ENCODE measurements around the gene ARHGAP30. TPM values are rescaled to one million over a fixed set of nuclear protein-coding genes. Genes with fewer than 3 reads are reported as not detected.

ARHGAP30 gene
- total and polyA plus RNA-seq, 2 donors (not counting 1 experiment from before 2014, with no cell fraction given): not detected

DNA sequence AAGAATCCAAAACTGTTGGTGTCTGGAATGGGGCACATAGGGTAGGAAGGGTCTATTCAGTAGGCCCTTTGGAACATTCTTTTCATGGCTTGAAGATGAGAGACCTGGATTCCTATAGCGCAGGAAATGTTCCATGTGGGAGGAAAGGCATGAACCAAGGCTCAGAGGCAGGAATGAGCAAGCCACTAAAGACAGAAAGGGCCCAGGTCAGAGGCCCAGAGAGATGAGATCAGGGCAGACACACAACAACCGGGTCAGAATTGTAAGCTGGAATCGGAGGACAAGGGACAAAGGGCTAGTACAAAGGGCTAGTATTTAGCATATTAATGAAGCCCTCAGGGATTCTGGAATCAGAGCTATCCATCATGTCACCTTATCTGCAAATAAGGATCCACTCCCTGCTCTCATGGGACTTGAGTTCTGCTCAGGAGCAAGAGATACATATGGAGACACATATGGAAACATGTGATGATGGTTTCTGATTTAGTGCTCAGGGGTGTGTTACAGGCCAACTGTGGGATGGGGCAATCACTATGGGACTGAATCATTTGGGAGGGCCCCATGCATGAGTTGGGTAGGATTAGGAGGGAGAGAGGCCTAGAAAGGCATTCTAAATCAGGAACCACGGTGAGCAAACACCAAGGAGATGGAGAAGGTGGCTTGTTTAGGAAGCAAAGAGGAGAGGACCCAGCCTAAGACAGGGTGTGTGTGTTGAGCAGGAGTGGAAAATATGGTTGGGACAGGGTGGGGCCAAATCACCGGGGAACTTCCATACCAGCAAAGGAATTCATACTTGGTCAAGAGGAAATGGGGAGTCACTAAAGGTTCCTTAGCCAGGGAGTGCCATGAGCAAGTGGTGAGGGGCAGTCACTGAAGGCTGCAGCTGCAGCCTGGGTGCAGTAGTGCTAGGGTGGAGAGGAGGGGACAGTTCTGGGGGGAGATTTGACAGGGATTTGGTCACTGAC, 11.0 kb upstream of the ARHGAP30 start:
- H4K20me1 ChIP-seq (ENCODE audit: control insufficient read depth, extremely low read depth, insufficient read depth, low read length): no peaks in the 10 kb centered on the region
- H3K9ac ChIP-seq (ENCODE audit: insufficient read depth, low read length): no peak overlapping the region
- no peak overlapping the region for H3K27ac ChIP-seq (ENCODE audit: insufficient read depth, low read length)
- peaks cover 19% of the 10 kb centered on the region for H3K4me1 ChIP-seq (ENCODE audit: control insufficient read depth, extremely low read depth, insufficient read depth, low read length)
- DNase-seq (ENCODE audit: low read depth in 2 of 2): peak; percentile 15 to 78
- no peaks in the 10 kb centered on the region for H3K79me2 ChIP-seq (ENCODE audit: control insufficient read depth, insufficient read depth, low read length)
- no peaks in the 10 kb centered on the region for H3K27me3 ChIP-seq (ENCODE audit: control insufficient read depth, insufficient read depth, low read length)
- no peak overlapping the region for H2AFZ ChIP-seq (ENCODE audit: low read length)
- no peaks in the 10 kb centered on the region for H3K36me3 ChIP-seq (ENCODE audit: control insufficient read depth, insufficient read depth, low read length)
- H3K4me2 ChIP-seq (ENCODE audit: extremely low read depth, insufficient read depth, low read length): no peak overlapping the region
- TF ChIP-seq, protein P1, sequence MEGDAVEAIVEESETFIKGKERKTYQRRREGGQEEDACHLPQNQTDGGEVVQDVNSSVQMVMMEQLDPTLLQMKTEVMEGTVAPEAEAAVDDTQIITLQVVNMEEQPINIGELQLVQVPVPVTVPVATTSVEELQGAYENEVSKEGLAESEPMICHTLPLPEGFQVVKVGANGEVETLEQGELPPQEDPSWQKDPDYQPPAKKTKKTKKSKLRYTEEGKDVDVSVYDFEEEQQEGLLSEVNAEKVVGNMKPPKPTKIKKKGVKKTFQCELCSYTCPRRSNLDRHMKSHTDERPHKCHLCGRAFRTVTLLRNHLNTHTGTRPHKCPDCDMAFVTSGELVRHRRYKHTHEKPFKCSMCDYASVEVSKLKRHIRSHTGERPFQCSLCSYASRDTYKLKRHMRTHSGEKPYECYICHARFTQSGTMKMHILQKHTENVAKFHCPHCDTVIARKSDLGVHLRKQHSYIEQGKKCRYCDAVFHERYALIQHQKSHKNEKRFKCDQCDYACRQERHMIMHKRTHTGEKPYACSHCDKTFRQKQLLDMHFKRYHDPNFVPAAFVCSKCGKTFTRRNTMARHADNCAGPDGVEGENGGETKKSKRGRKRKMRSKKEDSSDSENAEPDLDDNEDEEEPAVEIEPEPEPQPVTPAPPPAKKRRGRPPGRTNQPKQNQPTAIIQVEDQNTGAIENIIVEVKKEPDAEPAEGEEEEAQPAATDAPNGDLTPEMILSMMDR (conservative IDR thresholded peaks at IDR 0.05 in 1 of 2, IDR thresholded peaks at IDR 0.05 in 1 of 2; ENCODE audit: low read depth in 1 of 2, low read length in 2 of 2): no peak
- TF ChIP-seq EZH2 (IDR thresholded peaks at IDR 0.05; ENCODE audit: low read length, missing control alignments): no peak
- H3K4me3 ChIP-seq (replicated peaks in 1 of 4; ENCODE audit: control extremely low read depth in 1 of 4, insufficient read depth in 1 of 4, low read depth in 3 of 4, low read length in 4 of 4): no peak overlapping the region
- H3K9me3 ChIP-seq (ENCODE audit: control insufficient read depth, insufficient read depth, low read depth, low read length): no peaks in the 10 kb centered on the region

DNA sequence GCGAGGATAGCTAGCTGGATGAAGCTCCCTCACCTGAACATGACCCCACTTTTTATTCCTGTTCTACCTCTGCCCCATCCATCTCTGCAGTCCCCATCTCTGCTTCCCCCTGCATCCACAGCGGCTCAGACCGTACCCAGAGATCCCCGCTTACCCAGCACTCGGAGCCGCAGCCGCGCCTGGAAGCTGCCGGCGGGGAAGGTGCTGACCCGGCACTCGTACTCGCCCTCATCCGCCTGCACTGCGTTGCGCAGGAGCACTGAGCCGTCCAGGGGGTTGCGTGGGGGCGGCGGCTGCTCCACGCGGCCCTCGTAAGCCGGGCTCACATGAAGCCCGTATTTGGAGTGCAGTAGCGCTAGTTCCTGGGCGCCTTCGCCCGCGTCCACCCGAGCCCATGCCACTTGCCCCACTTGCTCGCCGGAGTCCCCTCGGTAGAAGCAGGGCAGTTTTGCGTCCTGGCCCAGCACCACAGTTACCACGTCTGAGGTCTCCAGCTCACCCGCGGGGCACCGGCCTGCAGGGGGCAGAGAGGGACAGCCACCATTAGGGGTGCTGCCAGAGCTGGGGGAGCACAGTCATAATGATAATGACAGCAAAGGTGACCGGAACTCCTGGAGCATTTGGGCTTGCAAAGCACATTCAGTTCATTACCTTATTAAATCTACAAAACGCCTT, 9.9 kb upstream of the ARHGAP30 start:
- TF ChIP-seq, protein P1 (conservative IDR thresholded peaks at IDR 0.05 in 1 of 2, IDR thresholded peaks at IDR 0.05 in 1 of 2; ENCODE audit: low read depth in 1 of 2, low read length in 2 of 2): no peak
- TF ChIP-seq EZH2 (IDR thresholded peaks at IDR 0.05; ENCODE audit: low read length, missing control alignments): no peak
- Histone ChIP-seq H3K79me2 (ENCODE audit: control insufficient read depth, insufficient read depth, low read length) (no peaks in the 10 kb centered on the region), H3K9me3 (ENCODE audit: control insufficient read depth, insufficient read depth, low read depth, low read length) (no peaks in the 10 kb centered on the region), H3K27me3 (ENCODE audit: control insufficient read depth, insufficient read depth, low read length) (no peaks in the 10 kb centered on the region), H3K9ac (ENCODE audit: insufficient read depth, low read length) (no peak overlapping the region), H3K4me2 (ENCODE audit: extremely low read depth, insufficient read depth, low read length) (no peak overlapping the region), H4K20me1 (ENCODE audit: control insufficient read depth, extremely low read depth, insufficient read depth, low read length) (no peaks in the 10 kb centered on the region), H3K4me1 (ENCODE audit: control insufficient read depth, extremely low read depth, insufficient read depth, low read length) (peaks cover 15% of the 10 kb centered on the region), H3K4me3 (replicated peaks in 1 of 4; ENCODE audit: control extremely low read depth in 1 of 4, insufficient read depth in 1 of 4, low read depth in 3 of 4, low read length in 4 of 4) (no peak overlapping the region), H3K27ac (ENCODE audit: insufficient read depth, low read length) (no peak overlapping the region), H2AFZ (ENCODE audit: low read length) (no peak overlapping the region), H3K36me3 (ENCODE audit: control insufficient read depth, insufficient read depth, low read length) (no peaks in the 10 kb centered on the region)
- no peak for DNase-seq (ENCODE audit: low read depth in 2 of 2)

DNA sequence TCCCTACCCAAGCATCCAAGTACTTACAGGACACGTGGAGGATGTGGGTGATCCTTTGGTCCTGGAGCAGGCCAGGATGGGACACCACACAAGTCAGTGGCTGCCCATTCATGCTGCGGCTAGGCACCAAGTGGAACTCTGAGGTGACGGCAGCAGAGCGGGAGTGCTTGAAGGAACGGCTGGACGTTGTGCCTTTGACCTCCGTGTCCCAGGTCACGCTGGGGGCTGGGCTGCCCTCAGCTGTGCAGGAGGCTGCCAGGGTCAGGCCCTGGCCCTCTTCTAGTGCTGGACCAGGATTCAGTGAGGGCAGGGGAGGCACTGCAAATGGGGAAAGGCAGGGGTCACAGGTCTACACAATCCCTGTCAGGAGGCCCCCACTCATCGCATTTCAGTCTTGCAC, 7.7 kb upstream of the ARHGAP30 start:
- Histone ChIP-seq H3K9ac (ENCODE audit: insufficient read depth, low read length) (no peak overlapping the region), H3K4me3 (replicated peaks in 1 of 4; ENCODE audit: control extremely low read depth in 1 of 4, insufficient read depth in 1 of 4, low read depth in 3 of 4, low read length in 4 of 4) (no peak overlapping the region), H3K79me2 (ENCODE audit: control insufficient read depth, insufficient read depth, low read length) (no peaks in the 10 kb centered on the region), H3K27me3 (ENCODE audit: control insufficient read depth, insufficient read depth, low read length) (no peaks in the 10 kb centered on the region), H3K36me3 (ENCODE audit: control insufficient read depth, insufficient read depth, low read length) (no peaks in the 10 kb centered on the region), H4K20me1 (ENCODE audit: control insufficient read depth, extremely low read depth, insufficient read depth, low read length) (no peaks in the 10 kb centered on the region), H3K9me3 (ENCODE audit: control insufficient read depth, insufficient read depth, low read depth, low read length) (no peaks in the 10 kb centered on the region), H3K4me2 (ENCODE audit: extremely low read depth, insufficient read depth, low read length) (no peak overlapping the region), H3K27ac (ENCODE audit: insufficient read depth, low read length) (no peak overlapping the region), H2AFZ (ENCODE audit: low read length) (no peak overlapping the region), H3K4me1 (ENCODE audit: control insufficient read depth, extremely low read depth, insufficient read depth, low read length) (no peaks in the 10 kb centered on the region)
- DNase-seq (ENCODE audit: low read depth in 2 of 2): no peak
- TF ChIP-seq, protein P1 (conservative IDR thresholded peaks at IDR 0.05 in 1 of 2, IDR thresholded peaks at IDR 0.05 in 1 of 2; ENCODE audit: low read depth in 1 of 2, low read length in 2 of 2): no peak
- no peak for TF ChIP-seq EZH2 (IDR thresholded peaks at IDR 0.05; ENCODE audit: low read length, missing control alignments)

Data from fibroblast of lung (primary cell).